OCI-LY1 (cell line): ENCODE data around the gene PGBD5.

Source experiments
- H2AFZ ChIP-seq: fragments of 200-600 bp; sonication (generic), shearing (Covaris generic); 2 replicates; pipeline ENCODE4 v1.6.0; 2014; ENCODE audit warnings: antibody characterized with exemption, mild to moderate bottlenecking, low read length
- H3F3A ChIP-seq: fragments of 200-600 bp; sonication (generic), shearing (Covaris generic); 2 replicates; pipeline ENCODE4 v1.6.0; 2014; ENCODE audit warnings: mild to moderate bottlenecking, antibody characterized with exemption, low read length, moderate library complexity; ENCODE audit not compliant: insufficient read depth
- H3K27ac ChIP-seq: fragments of 200-600 bp; sonication (generic); 2 replicates; pipeline ENCODE4 v1.5.1; 2014; ENCODE audit warnings: low read length, mixed run types, mild to moderate bottlenecking, low read depth; ENCODE audit not compliant: poor library complexity, severe bottlenecking
- H3K27me3 ChIP-seq: fragments of 200-600 bp; sonication (generic); 2 replicates; pipeline ENCODE4 v1.6.0; 2014; ENCODE audit warnings: antibody characterized with exemption, mild to moderate bottlenecking, low read length, moderate library complexity; ENCODE audit not compliant: insufficient read depth
- H3K36me3 ChIP-seq: fragments of 200-600 bp; sonication (generic); 2 replicates; pipeline ENCODE4 v1.6.1; 2014; ENCODE audit warnings: mild to moderate bottlenecking, antibody characterized with exemption, low read length, moderate library complexity, mixed read lengths; ENCODE audit not compliant: insufficient read depth
- H3K4me1 ChIP-seq: fragments of 200-600 bp; sonication (generic); 2 replicates; pipeline ENCODE4 v1.5.1; 2014; ENCODE audit warnings: mild to moderate bottlenecking, low read length, moderate library complexity; ENCODE audit not compliant: insufficient read depth, severe bottlenecking
- H3K4me2 ChIP-seq: fragments of 200-600 bp; sonication (generic), shearing (Covaris generic); 2 replicates; pipeline ENCODE4 v1.6.1; 2014; ENCODE audit warnings: low read length
- H3K4me3 ChIP-seq: fragments of 200-600 bp; sonication (generic); 2 replicates; pipeline ENCODE4 v1.5.1; 2014; ENCODE audit warnings: low read length, low read depth, mild to moderate bottlenecking, mixed read lengths; ENCODE audit not compliant: poor library complexity, severe bottlenecking
- H3K79me2 ChIP-seq: fragments of 200-600 bp; shearing (Covaris generic); 2 replicates; pipeline ENCODE4 v1.6.1; 2016; ENCODE audit warnings: mixed run types, low read length, mixed read lengths; ENCODE audit not compliant: insufficient read depth
- H3K9ac ChIP-seq: fragments of 200-600 bp; sonication (generic), shearing (Covaris generic); 2 replicates; pipeline ENCODE4 v1.6.1; 2014; ENCODE audit warnings: mild to moderate bottlenecking, low read length, mixed read lengths
- H3K9me2 ChIP-seq: fragments of 200-600 bp; sonication (generic), shearing (Covaris generic); 2 replicates; pipeline ENCODE4 v1.6.1; 2014; ENCODE audit warnings: low read depth, mild to moderate bottlenecking, low read length, mixed read lengths
- H3K9me3 ChIP-seq: fragments of 200-600 bp; shearing (Covaris generic); 2 replicates; pipeline ENCODE4 v1.6.1; 2014; ENCODE audit warnings: low read length, mixed read lengths
- H4K20me1 ChIP-seq: fragments of 200-600 bp; sonication (generic), shearing (Covaris generic); 2 replicates; pipeline ENCODE4 v1.6.0; 2016; ENCODE audit warnings: mild to moderate bottlenecking, low read length; ENCODE audit not compliant: insufficient read depth
- EZH2 ChIP-seq: fragments of 200-600 bp; sonication (generic), shearing (Covaris generic); IDR thresholded peaks from 2 replicates; pipeline ENCODE4 v1.8.0; 2017; ENCODE audit warnings: borderline replicate concordance, mixed run types, mild to moderate bottlenecking, antibody characterized with exemption, low read length, moderate library complexity, mixed read lengths
- TF ChIP-seq, protein P1 (sequence below): fragments of 200-600 bp; sonication (generic), shearing (Covaris generic); IDR thresholded peaks from 2 replicates; pipeline ENCODE4 v1.5.1; 2017; ENCODE audit warnings: mild to moderate bottlenecking, antibody characterized with exemption, low read length, moderate library complexity, mixed read lengths

The PGBD5 gene

GRCh38 chr1:230303069-230303468, 123.1 kb downstream of the PGBD5 start:
- Histone ChIP-seq H3K4me2 (no peak overlapping the region), H3K27me3 (no peaks in the 10 kb centered on the region), H3K9ac (no peak overlapping the region; the same call in 1 of the 2 replicates), H3K36me3 (no peaks in the 10 kb centered on the region), H2AFZ (no peak overlapping the region), H3K27ac (peak overlapping the region; percentile 35), H4K20me1 (no peaks in the 10 kb centered on the region), H3K4me3 (no peak overlapping the region), H3K79me2 (no peaks in the 10 kb centered on the region), H3F3A (no peaks in the 10 kb centered on the region), H3K4me1 (peaks cover 69% of the 10 kb centered on the region), H3K9me2 (no peaks in the 10 kb centered on the region), H3K9me3 (no peaks in the 10 kb centered on the region)
- TF ChIP-seq, protein P1, sequence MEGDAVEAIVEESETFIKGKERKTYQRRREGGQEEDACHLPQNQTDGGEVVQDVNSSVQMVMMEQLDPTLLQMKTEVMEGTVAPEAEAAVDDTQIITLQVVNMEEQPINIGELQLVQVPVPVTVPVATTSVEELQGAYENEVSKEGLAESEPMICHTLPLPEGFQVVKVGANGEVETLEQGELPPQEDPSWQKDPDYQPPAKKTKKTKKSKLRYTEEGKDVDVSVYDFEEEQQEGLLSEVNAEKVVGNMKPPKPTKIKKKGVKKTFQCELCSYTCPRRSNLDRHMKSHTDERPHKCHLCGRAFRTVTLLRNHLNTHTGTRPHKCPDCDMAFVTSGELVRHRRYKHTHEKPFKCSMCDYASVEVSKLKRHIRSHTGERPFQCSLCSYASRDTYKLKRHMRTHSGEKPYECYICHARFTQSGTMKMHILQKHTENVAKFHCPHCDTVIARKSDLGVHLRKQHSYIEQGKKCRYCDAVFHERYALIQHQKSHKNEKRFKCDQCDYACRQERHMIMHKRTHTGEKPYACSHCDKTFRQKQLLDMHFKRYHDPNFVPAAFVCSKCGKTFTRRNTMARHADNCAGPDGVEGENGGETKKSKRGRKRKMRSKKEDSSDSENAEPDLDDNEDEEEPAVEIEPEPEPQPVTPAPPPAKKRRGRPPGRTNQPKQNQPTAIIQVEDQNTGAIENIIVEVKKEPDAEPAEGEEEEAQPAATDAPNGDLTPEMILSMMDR, result peak; percentile 32; the same call in 1 of the 2 replicates
- TF ChIP-seq EZH2, result no peak

DNA sequence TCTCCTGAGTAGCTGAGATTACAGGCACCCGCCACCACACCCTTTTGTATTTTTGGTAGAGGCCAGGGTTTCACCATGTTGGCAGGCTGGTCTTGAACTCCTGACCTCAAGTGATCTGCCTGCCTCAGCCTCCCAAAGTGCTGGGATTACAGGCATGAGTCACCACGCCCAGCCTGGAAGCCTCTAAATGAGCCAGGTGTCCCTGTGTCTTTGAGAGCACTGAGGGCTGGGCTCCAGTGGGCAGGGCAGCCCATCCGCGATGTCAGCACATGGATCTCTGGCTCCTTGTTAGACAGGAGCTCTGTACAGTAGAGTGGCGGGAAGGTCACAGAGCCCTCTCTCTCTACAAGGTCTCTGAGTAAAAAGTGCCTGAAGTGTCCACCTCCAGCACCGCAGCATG, 124.3 kb downstream of the PGBD5 start:
- H3K27ac ChIP-seq, result peak overlapping the region; percentile 92
- no peak overlapping the region for H2AFZ ChIP-seq
- TF ChIP-seq EZH2, result no peak
- TF ChIP-seq, protein P1, result no peak
- H3K79me2 ChIP-seq, result no peaks in the 10 kb centered on the region
- H3F3A ChIP-seq, result no peaks in the 10 kb centered on the region
- H3K4me1 ChIP-seq, result peaks cover 61% of the 10 kb centered on the region
- H3K9me2 ChIP-seq, result no peaks in the 10 kb centered on the region
- no peaks in the 10 kb centered on the region for H3K9me3 ChIP-seq
- H4K20me1 ChIP-seq, result no peaks in the 10 kb centered on the region
- no peak overlapping the region for H3K4me2 ChIP-seq
- H3K27me3 ChIP-seq, result no peaks in the 10 kb centered on the region
- H3K9ac ChIP-seq, result no peak overlapping the region
- H3K4me3 ChIP-seq, result no peak overlapping the region
- no peaks in the 10 kb centered on the region for H3K36me3 ChIP-seq

DNA sequence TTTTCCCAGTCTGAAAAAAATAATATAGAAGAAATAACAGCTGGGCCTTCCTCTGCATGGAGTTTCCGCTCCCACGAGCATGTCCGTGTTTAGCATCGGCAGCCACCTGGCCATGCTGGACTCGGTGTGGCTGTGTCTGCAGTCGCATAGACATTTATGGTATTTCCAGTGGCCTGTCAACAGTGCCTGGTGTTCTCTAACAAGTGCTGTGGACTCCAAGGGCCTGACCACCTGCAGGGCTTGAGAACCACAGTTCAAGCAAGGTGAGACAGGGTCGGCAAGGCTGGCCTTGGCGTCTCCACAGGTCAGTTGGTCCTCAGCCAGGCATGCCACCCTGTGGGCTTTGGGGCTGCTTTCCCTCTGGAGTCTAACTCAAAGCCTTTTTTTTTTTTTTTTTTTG, 124.8 kb downstream of the PGBD5 start:
- H2AFZ ChIP-seq, result no peak overlapping the region
- peak overlapping the region; percentile 62 for H3K4me2 ChIP-seq
- H4K20me1 ChIP-seq, result no peaks in the 10 kb centered on the region
- TF ChIP-seq, protein P1, result no peak
- TF ChIP-seq EZH2, result no peak
- H3K36me3 ChIP-seq, result no peaks in the 10 kb centered on the region
- H3K4me1 ChIP-seq, result peaks cover 56% of the 10 kb centered on the region
- no peaks in the 10 kb centered on the region for H3K9me2 ChIP-seq
- peak overlapping the region; percentile 92 for H3K27ac ChIP-seq
- H3K79me2 ChIP-seq, result no peaks in the 10 kb centered on the region
- H3F3A ChIP-seq, result no peaks in the 10 kb centered on the region
- H3K9me3 ChIP-seq, result no peaks in the 10 kb centered on the region
- no peaks in the 10 kb centered on the region for H3K27me3 ChIP-seq
- H3K9ac ChIP-seq, result peak overlapping the region; percentile 56; the same call in 1 of the 2 replicates
- H3K4me3 ChIP-seq, result peak overlapping the region; percentile 40
